HepG2 (cell line): ENCODE data around the gene ARHGAP32. TPM values are rescaled to one million over a fixed set of nuclear protein-coding genes. Genes with fewer than 3 reads are reported as not detected.

Experiments
- ATAC-seq: fragments of 200-7000 bp; cut with Tn5 transposase; 3 replicates; pipeline ENCODE4 v1.9.1; 2020; ENCODE audit warnings: mild to moderate bottlenecking, moderate library complexity
- BruUV-seq: library from RNA; stranded (reverse); fragments of 400-500 nt; replicated peaks from 2 replicates; lab custom pipeline; 2021; lab: Mats Ljungman, UMichigan
- CTCF ChIA-PET: fragments of 300-600 bp; formaldehyde crosslinking; extraction: SDS; loops from one replicate; lab custom pipeline; 2021; ENCODE audit warnings: low total read pairs, inconsistent platforms, low intra/inter-chr PET ratio; lab: Yijun Ruan, JAX
- POLR2A ChIA-PET: fragments of 350-600 bp; sonication (Branson Sonifier 250); formaldehyde crosslinking; loops from one replicate; lab custom pipeline; 2020; ENCODE audit warnings: antibody characterized with exemption, inconsistent platforms; lab: Yijun Ruan, JAX
- DNase-seq: peaks from one replicate; pipeline ENCODE4 v3.0.0-alpha.2; 2015; ENCODE audit warnings: low spot score
- FAIRE-seq: peaks from 3 replicates; lab custom pipeline; 2011; peaks lifted over from hg19 to GRCh38; lab: Jason Lieb, UNC
- H2AFZ ChIP-seq: one replicate; pipeline ENCODE4 v1.6.1; 2011; ENCODE audit warnings: low read length, inconsistent platforms
- H3K27ac ChIP-seq: fragments of 300-600 bp; 3 replicates; pipeline ENCODE4 v1.8.0; 2011; ENCODE audit warnings: mixed run types, mild to moderate bottlenecking, mixed read lengths, low read length, inconsistent platforms; ENCODE audit not compliant: insufficient read depth; ENCODE audit errors: extremely low read length
- H3K27me3 ChIP-seq, 2 experiments: fragments of 200-600 bp in 1 of 2; 2 replicates in 1 of 2; 3 replicates in 1 of 2; pipeline versions ENCODE4 v1.6.0 to v1.8.0; 2011; ENCODE audit warnings: low read length in 2 of 2, mild to moderate bottlenecking in 2 of 2, moderate library complexity in 2 of 2, inconsistent platforms in 1 of 2; ENCODE audit not compliant: insufficient read depth in 2 of 2, control insufficient read depth in 1 of 2
- H3K36me3 ChIP-seq, 2 experiments: fragments of 200-600 bp in 1 of 2; replicated peaks in 1 of 2; 2 replicates in 1 of 2; 3 replicates in 1 of 2; pipeline versions ENCODE4 v1.5.1 to v1.8.0; 2011; ENCODE audit warnings: low read length in 2 of 2, inconsistent platforms in 1 of 2; ENCODE audit not compliant: insufficient read depth in 2 of 2, control insufficient read depth in 1 of 2
- H3K4me1 ChIP-seq: 2 replicates; pipeline ENCODE4 v1.5.1; 2012; ENCODE audit warnings: low read length, inconsistent platforms; ENCODE audit not compliant: insufficient read depth
- H3K4me2 ChIP-seq: 2 replicates; pipeline ENCODE4 v1.6.0; 2011; ENCODE audit warnings: low read depth, low read length, inconsistent platforms
- H3K4me3 ChIP-seq, 3 experiments: fragments of 200-600 bp in 1 of 3; sonication (generic), shearing (Covaris generic) in 1 of 3; replicated peaks in 1 of 3; 2 replicates each; pipeline ENCODE4 v1.5.1; 2011 to 2016; ENCODE audit warnings: low read length in 3 of 3, inconsistent platforms in 2 of 3, low read depth in 2 of 3, mild to moderate bottlenecking in 2 of 3, control low read depth in 1 of 3, mixed read lengths in 1 of 3; ENCODE audit not compliant: insufficient read depth in 1 of 3
- H3K79me2 ChIP-seq: one replicate; pipeline ENCODE4 v1.6.1; 2011; ENCODE audit warnings: low read length, inconsistent platforms; ENCODE audit not compliant: insufficient read depth
- H3K9ac ChIP-seq: 2 replicates; pipeline ENCODE4 v1.6.0; 2011; ENCODE audit warnings: mild to moderate bottlenecking, low read depth, low read length, inconsistent platforms; ENCODE audit not compliant: insufficient read depth
- H3K9me3 ChIP-seq: 2 replicates; pipeline ENCODE4 v1.5.1; 2012; ENCODE audit warnings: mild to moderate bottlenecking, low read length
- H4K20me1 ChIP-seq: 2 replicates; pipeline ENCODE4 v1.6.0; 2011; ENCODE audit warnings: inconsistent platforms, mild to moderate bottlenecking, low read length, moderate library complexity; ENCODE audit not compliant: insufficient read depth
- ARHGAP35 ChIP-seq: sonication (generic); formaldehyde crosslinking; IDR thresholded peaks from 2 replicates; pipeline ENCODE4 v1.9.0; 2022; ENCODE audit warnings: mild to moderate bottlenecking, inconsistent platforms, moderate library complexity, missing genetic modification reagents, borderline replicate concordance
- KAT8 ChIP-seq: IDR thresholded peaks from 2 replicates; pipeline ENCODE4 v1.6.1; 2016; ENCODE audit warnings: missing genetic modification reagents, missing compliant biosample characterization
- KLF11 ChIP-seq: IDR thresholded peaks from 2 replicates; pipeline ENCODE4 v1.6.1; 2016; ENCODE audit warnings: missing compliant biosample characterization
- NFIB ChIP-seq: sonication (generic); formaldehyde crosslinking; IDR thresholded peaks from 2 replicates; pipeline ENCODE4 v1.9.0; 2021; ENCODE audit warnings: missing genetic modification reagents, mild to moderate bottlenecking, borderline replicate concordance
- NPAS2 ChIP-seq: sonication (generic); formaldehyde crosslinking; IDR thresholded peaks from 2 replicates; pipeline ENCODE4 v1.8.0; 2022; ENCODE audit warnings: mild to moderate bottlenecking, missing genetic modification reagents, borderline replicate concordance
- PTBP1 ChIP-seq: fragments of 200-400 bp; formaldehyde crosslinking; IDR thresholded peaks from 2 replicates; pipeline ENCODE4 v1.6.1; 2018; ENCODE audit warnings: low read length, low read depth; ENCODE audit not compliant: poor library complexity, severe bottlenecking
- ZFP37 ChIP-seq: sonication (generic); formaldehyde crosslinking; IDR thresholded peaks from 2 replicates; pipeline ENCODE4 v1.4.0; 2020; ENCODE audit warnings: missing genetic modification reagents, borderline replicate concordance
- ZNF33B ChIP-seq: sonication (generic); formaldehyde crosslinking; IDR thresholded peaks from 2 replicates; pipeline ENCODE4 v1.5.1; 2020; ENCODE audit warnings: mild to moderate bottlenecking, missing genetic modification reagents
- ZNF567 ChIP-seq: sonication (generic); formaldehyde crosslinking; IDR thresholded peaks from 2 replicates; pipeline ENCODE4 v1.8.1; 2023; ENCODE audit warnings: mild to moderate bottlenecking, missing genetic modification reagents, borderline replicate concordance
- ZNF780A ChIP-seq: sonication (generic); formaldehyde crosslinking; IDR thresholded peaks from 2 replicates; pipeline ENCODE4 v1.8.0; 2022; ENCODE audit warnings: mild to moderate bottlenecking, missing genetic modification reagents, moderate library complexity
- ZNF784 ChIP-seq: sonication (generic); formaldehyde crosslinking; IDR thresholded peaks from 2 replicates; pipeline ENCODE4 v1.5.1; 2020; ENCODE audit warnings: missing genetic modification reagents, mild to moderate bottlenecking, borderline replicate concordance
- ZSCAN22 ChIP-seq: sonication (generic); formaldehyde crosslinking; IDR thresholded peaks from 2 replicates; pipeline ENCODE4 v1.4.0; 2020; ENCODE audit warnings: mild to moderate bottlenecking, missing genetic modification reagents
- WGBS: methylation state at CpG from one replicate; pipeline ENCODE4 v1.1.6; 2017; ENCODE audit warnings: low lambda C conversion rate; 5-methylcytosine and 5-hydroxymethylcytosine counted together
- in situ Hi-C: cut with HindIII; loops from 2 replicates; pipeline ENCODE4 v1.10.0; 2017; ENCODE audit warnings: low pct_unique_long_range_greater_than_20kb; ENCODE audit not compliant: extremely low pct_ligation_motif_present
- intact Hi-C: fragments of 100-400 bp; cut with micrococcal nuclease; formaldehyde crosslinking; loops from one replicate; pipeline ENCODE4 v1.10.0; 2022; ENCODE audit not compliant: unreplicated experiment
- polyA plus RNA-seq, 8 experiments: library from polyadenylated mRNA; depleted of rRNA in 3 of 8; stranded (reverse) in 7 of 8; unstranded in 1 of 8; fragments of >200 nt; fragmentation: Illumina TruSeq in 4 of 8; extraction: Trizol in 4 of 8; gene quantifications; 2 replicates each; pipeline versions ENCODE4 v1.2.1 to v1.2.3, GENCODE V29; 2011 to 2016; ENCODE audit warnings: low read depth in 4 of 8, missing spikeins in 1 of 8, mixed read lengths in 1 of 8; ENCODE audit not compliant: insufficient read depth in 1 of 8
- total RNA-seq, 5 experiments: library from RNA; depleted of rRNA; stranded (reverse); fragments of >200 nt; fragmentation: Illumina TruSeq; extraction: Trizol; gene quantifications; 2 replicates each; pipeline ENCODE4 v1.2.3, GENCODE V29; 2016; ENCODE audit warnings: low read depth in 1 of 5

Gene ARHGAP32
- total and polyA plus RNA-seq, 2 of the 13 experiments (the other 11 are each of a cell fraction or from before 2014, with no cell fraction given): 6.3 to 8.2 TPM

GRCh38 chr11:128942272-128942612, 249.9 kb downstream of the ARHGAP32 start:
- no peak for FAIRE-seq
- Histone ChIP-seq H3K27me3 (peaks cover 14 to 65% of the 10 kb centered on the region in 2 experiments; a peak in 4 of 5 replicates), H3K4me3 (no peak overlapping the region), H3K27ac (no peak overlapping the region), H2AFZ (no peak overlapping the region), H3K36me3 (no peaks in the 10 kb centered on the region), H3K4me2 (no peak overlapping the region), H3K9ac (no peak overlapping the region), H3K4me1 (no peaks in the 10 kb centered on the region), H3K79me2 (no peaks in the 10 kb centered on the region), H4K20me1 (no peaks in the 10 kb centered on the region), H3K9me3 (no peaks in the 10 kb centered on the region)
- ATAC-seq: no peak
- in situ Hi-C loops (no loop called here), intact Hi-C loops (no loop called here)
- ChIA-PET CTCF (no interaction called here), POLR2A (no interaction called here)
- DNase-seq: no peak
- 69% methylated on average over 6 of the region's 13 CpGs for WGBS
- no TSS peak for BruUV-seq
- TF ChIP-seq ZNF567 (CRISPR knock-in tag): no peak
- no peak for TF ChIP-seq ZNF780A (CRISPR knock-in tag)
- TF ChIP-seq ARHGAP35 (CRISPR knock-in tag): no peak
- TF ChIP-seq PTBP1: no peak
- no peak for TF ChIP-seq ZNF33B (CRISPR knock-in tag)
- TF ChIP-seq KAT8 (CRISPR knock-in tag): no peak
- TF ChIP-seq NFIB (CRISPR knock-in tag): no peak
- TF ChIP-seq ZFP37 (CRISPR knock-in tag): no peak

GRCh38 chr11:128941573-128942271, 250.4 kb downstream of the ARHGAP32 start:
- DNase-seq: no peak
- no peak overlapping the region for H3K4me3 ChIP-seq
- intact Hi-C loops (no loop called here), in situ Hi-C loops (no loop called here)
- ChIA-PET CTCF (no interaction called here), POLR2A (no interaction called here)
- no peak overlapping the region for H3K27ac ChIP-seq
- H3K4me2 ChIP-seq: no peak overlapping the region
- FAIRE-seq: no peak
- no peaks in the 10 kb centered on the region for H4K20me1 ChIP-seq
- WGBS: 46% methylated on average over 8 of the region's 14 CpGs
- ATAC-seq: no peak
- H2AFZ ChIP-seq: no peak overlapping the region
- H3K79me2 ChIP-seq: no peaks in the 10 kb centered on the region
- no peaks in the 10 kb centered on the region for H3K9me3 ChIP-seq
- no TSS peak for BruUV-seq
- H3K4me1 ChIP-seq: no peaks in the 10 kb centered on the region
- H3K9ac ChIP-seq: no peak overlapping the region
- peaks cover 14 to 70% of the 10 kb centered on the region in 2 experiments; a peak in 4 of 5 replicates for H3K27me3 ChIP-seq
- no peaks in the 10 kb centered on the region for H3K36me3 ChIP-seq
- TF ChIP-seq ZNF784 (CRISPR knock-in tag): no peak
- no peak for TF ChIP-seq NPAS2
- TF ChIP-seq KLF11 (CRISPR knock-in tag): no peak
- TF ChIP-seq ZSCAN22 (CRISPR knock-in tag): no peak
